Heart right ventricle (tissue), 16 donors: ENCODE results near the gene EDEM2. TPM values are rescaled to one million over a fixed set of nuclear protein-coding genes. Genes with fewer than 3 reads are reported as not detected.

ENCODE experiments used
- ATAC-seq, 8 donors: fragments of 200-7000 bp; cut with Tn5 transposase; one replicate each; pipeline ENCODE4 v1.9.1; 2020; ENCODE audit warnings: mild to moderate bottlenecking in 8 of 8, moderate library complexity in 8 of 8, moderate number of reproducible peaks in 1 of 8
- DNase-seq, 2 donors: peaks; one replicate each; pipeline ENCODE4 v3.0.0-alpha.2; 2020
- H3K27ac ChIP-seq, 10 donors: fragments of 200-600 bp; sonication (generic) in 2 of 10; one replicate each; pipeline versions ENCODE4 v1.5.0 to v1.8.0; 2020 to 2022; ENCODE audit warnings: mild to moderate bottlenecking in 3 of 10
- H3K27me3 ChIP-seq, 7 donors: fragments of 200-600 bp; one replicate each; pipeline ENCODE4 v1.8.0; 2021 to 2022; ENCODE audit warnings: mild to moderate bottlenecking in 2 of 7
- H3K36me3 ChIP-seq, 9 donors: fragments of 200-600 bp; sonication (generic) in 1 of 9; one replicate each; pipeline versions ENCODE4 v1.5.0 to v1.8.0; 2020 to 2022; ENCODE audit warnings: mild to moderate bottlenecking in 2 of 9
- H3K4me1 ChIP-seq, 9 donors: fragments of 200-600 bp; sonication (generic) in 1 of 9; one replicate each; pipeline versions ENCODE4 v1.5.0 to v1.8.0; 2020 to 2022; ENCODE audit warnings: mild to moderate bottlenecking in 4 of 9
- H3K4me3 ChIP-seq, 10 donors: fragments of 200-600 bp; sonication (generic) in 2 of 10; one replicate each; pipeline versions ENCODE4 v1.5.0 to v1.8.0; 2020 to 2022; ENCODE audit warnings: mild to moderate bottlenecking in 7 of 10, moderate library complexity in 2 of 10
- H3K9me3 ChIP-seq, 11 donors: fragments of 200-600 bp in 10 of 11; sonication (generic) in 2 of 11; one replicate each; pipeline versions ENCODE4 v1.5.0 to v1.8.0; 2013 to 2022; ENCODE audit warnings: mild to moderate bottlenecking in 2 of 11, control low read depth in 1 of 11, moderate library complexity in 1 of 11
- CTCF ChIP-seq, 9 donors: fragments of 200-600 bp; sonication (generic) in 2 of 9; IDR thresholded peaks; one replicate each; pipeline versions ENCODE4 v1.5.0 to v1.8.0; 2021 to 2022; ENCODE audit warnings: antibody characterized with exemption in 9 of 9, mild to moderate bottlenecking in 5 of 9, moderate library complexity in 1 of 9
- WGBS, 2 donors: extraction: QIAGEN DNeasy Blood & Tissue Kit; methylation state at CpG; one replicate each; pipeline ENCODE4 v1.1.7; 2013; ENCODE audit warnings: inconsistent platforms in 1 of 2; 5-methylcytosine and 5-hydroxymethylcytosine counted together
- intact Hi-C, 10 donors: fragments of 100-400 bp; cut with DNase I; formaldehyde crosslinking; loops; one replicate each; pipeline versions ENCODE4 v1.11.1 to v1.14.2; 2022
- polyA plus RNA-seq, 2 donors: library from polyadenylated mRNA; stranded (reverse); fragments of 200-250 nt; gene quantifications; one replicate each; pipeline ENCODE4 v1.2.3, GENCODE V29; 2013
- total RNA-seq, 10 donors: library from RNA; stranded (reverse); fragmentation: NEBNext Ultra II Directional in 3 of 10; extraction: Animal tissue kit (Norgen Biotek cat#: 25700) in 3 of 10; gene quantifications; one replicate each; pipeline versions ENCODE4 v1.2.1 to v1.2.4, GENCODE V29; 2021 to 2023
- donor health status: Arrhythmogenic right ventricular cardiomyopathy.
- donor health status: ischemic (EF 13 %, LVEDD 7.1; RV severe dilation, severe dysfunction).
- donor health status: healthy with polysubstance abuse.
- donor health status: DM: no; HTN: yes; CAD: no.
- donor health status: DM: no; HTN: no; CAD: no.
- donor health status: ischemic (EF 25% LVEDD 6.9; RV normal size, moderate dysfunction).
- donor health status: ischemic (EF 25% LVEDD 5.7; RV mildly dilated, moderate dysfunction).
- donor health status: healthy.
- donor health status: DM: yes; HTN: yes; CAD: no.
- donor health status: Ischemic cardiomyopathy.
- donor health status: ischemic (EF 35%, LVEDD 5.7; RV mildly dilated, moderate dysfunction).
- donor health status: nonischemic (EF 11% LVEDD 7.7; RV severe dilation, severe dysfunction).
- donor health status: DM: yes; HTN: yes; CAD: no.
- donor health status: PGD.
- donor health status: ischemic (EF 29% LVEDD 5.4; RV normal size, mild dysfunction).
- donor health status: nonischemic (EF 23%, LVEDD 6.1; RV moderate dilation, normal function).

Gene EDEM2
- total and polyA plus RNA-seq, 12 donors, result 6.4 to 26.1 (median 11.0) TPM

- Histone ChIP-seq H3K9me3 (no peaks in the 10 kb centered on the region), H3K27me3 (no peaks in the 10 kb centered on the region), H3K36me3 (peaks cover 0 to 99% (median 12%) of the 10 kb centered on the region in 9 donors), H3K27ac (peak overlapping the region; percentile 11 to 86 (median 70)), H3K4me1 (peaks cover 12 to 34% (median 29%) of the 10 kb centered on the region in 9 donors), H3K4me3 (no peak overlapping the region)
- WGBS, 2 donors, result 51 to 64% methylated on average over 9 of the region's 9 CpGs
- no peak for TF ChIP-seq CTCF (IDR thresholded peaks at IDR 0.05)
- DNase-seq (peak; percentile 38 to 39), ATAC-seq (peak; percentile 35 to 59 (median 48))
- intact Hi-C loops, result loop anchor here in 1 of 10 donors (2.0 kb wide), 1 partner anchor 38 kb away; no protein-coding TSS in a partner anchor
Observed at GRCh38 chr20:35134472-35134871, 12.7 kb downstream of the EDEM2 start.

GRCh38 chr20:35133735-35134134 lies 13.4 kb downstream of the EDEM2 start:
- Histone ChIP-seq H3K4me3 (no peak overlapping the region), H3K27me3 (no peaks in the 10 kb centered on the region), H3K9me3 (no peaks in the 10 kb centered on the region), H3K4me1 (peaks cover 12 to 35% (median 29%) of the 10 kb centered on the region in 9 donors), H3K27ac (peak overlapping the region in 8 of 10 donors; percentile 55 to 86 (median 70)), H3K36me3 (peaks cover 0 to 99% (median 12%) of the 10 kb centered on the region in 9 donors)
- 84 to 92% methylated on average over 5 of the region's 5 CpGs for WGBS, 2 donors
- no peak for TF ChIP-seq CTCF (IDR thresholded peaks at IDR 0.05)
- intact Hi-C loops, result loop anchor here in 1 of 10 donors (2.0 kb wide), 1 partner anchor 37 kb away; no protein-coding TSS in a partner anchor
- no peak for DNase-seq
- no peak for ATAC-seq

GRCh38 chr20:35133031-35133430 lies 14.1 kb downstream of the EDEM2 start:
- intact Hi-C loops, result no loop called here
- H3K27ac ChIP-seq, result peak overlapping the region in 1 of 10 donors; percentile 23
- no peak for TF ChIP-seq CTCF (IDR thresholded peaks at IDR 0.05)
- ATAC-seq (no peak), DNase-seq (no peak)
- no peak overlapping the region for H3K4me3 ChIP-seq
- H3K36me3 ChIP-seq, result peaks cover 0 to 99% (median 12%) of the 10 kb centered on the region in 9 donors
- H3K27me3 ChIP-seq, result no peaks in the 10 kb centered on the region
- H3K4me1 ChIP-seq, result peaks cover 12 to 35% (median 29%) of the 10 kb centered on the region in 9 donors
- WGBS, 2 donors, result 86 to 91% methylated on average over 5 of the region's 5 CpGs
- no peaks in the 10 kb centered on the region for H3K9me3 ChIP-seq

GRCh38 chr20:35131934-35132333 lies 15.2 kb downstream of the EDEM2 start:
- H3K27ac ChIP-seq, result no peak overlapping the region
- H3K4me1 ChIP-seq, result peaks cover 12 to 33% (median 28%) of the 10 kb centered on the region in 9 donors
- intact Hi-C loops, result no loop called here
- ATAC-seq (no peak), DNase-seq (no peak)
- no peaks in the 10 kb centered on the region for H3K27me3 ChIP-seq
- no peaks in the 10 kb centered on the region for H3K9me3 ChIP-seq
- no peak overlapping the region for H3K4me3 ChIP-seq
- WGBS, 2 donors, result 90% methylated on average over 4 of the region's 4 CpGs
- no peak for TF ChIP-seq CTCF (IDR thresholded peaks at IDR 0.05)
- peaks cover 0 to 99% (median 12%) of the 10 kb centered on the region in 9 donors for H3K36me3 ChIP-seq
